Stimulated activated CD8-positive, alpha-beta memory T cell treated with anti-CD3 and anti-CD28 coated beads, Interleukin-15, amount 100 ng/mL, for 1 hour (primary cell): ENCODE measurements around the gene IQSEC3.

Experiments used
- DNase-seq: peaks from one replicate; pipeline ENCODE4 v3.0.0-alpha.2; 2020; ENCODE audit warnings: low read depth

Gene IQSEC3

GRCh38 chr12:197911-198695 is 131.5 kb downstream of the IQSEC3 start:
- DNase-seq, result no peak

- no peak for DNase-seq
Measured at GRCh38 chr12:198705-199104, 132.1 kb downstream of the IQSEC3 start.

GRCh38 chr12:201361-201760 is 134.8 kb downstream of the IQSEC3 start:
- DNase-seq, result no peak

- DNase-seq, result no peak
Measured at GRCh38 chr12:202081-202731, 135.6 kb downstream of the IQSEC3 start.

GRCh38 chr12:203074-203461 is 136.5 kb downstream of the IQSEC3 start:
- no peak for DNase-seq

GRCh38 chr12:203462-204260 is 137.1 kb downstream of the IQSEC3 start:
- DNase-seq, result no peak

- no peak for DNase-seq
Measured at GRCh38 chr12:204261-204678, 137.7 kb downstream of the IQSEC3 start.

GRCh38 chr12:205026-205425 is 138.5 kb downstream of the IQSEC3 start:
- no peak for DNase-seq

GRCh38 chr12:206746-207440 is 140.3 kb downstream of the IQSEC3 start:
- no peak for DNase-seq

GRCh38 chr12:207804-208203 is 141.2 kb downstream of the IQSEC3 start:
- no peak for DNase-seq

GRCh38 chr12:208813-209212 is 142.2 kb downstream of the IQSEC3 start:
- DNase-seq, result no peak

- no peak for DNase-seq
Measured at GRCh38 chr12:209246-209645, 142.7 kb downstream of the IQSEC3 start.

GRCh38 chr12:209851-210250 is 143.3 kb downstream of the IQSEC3 start:
- DNase-seq, result no peak

GRCh38 chr12:210277-211141 is 143.9 kb downstream of the IQSEC3 start:
- DNase-seq, result no peak

- DNase-seq, result no peak
Measured at GRCh38 chr12:211142-211465, 144.5 kb downstream of the IQSEC3 start.

- DNase-seq, result no peak
Measured at GRCh38 chr12:211639-212414, 145.3 kb downstream of the IQSEC3 start.

- DNase-seq, result no peak
Measured at GRCh38 chr12:212415-212714, 145.8 kb downstream of the IQSEC3 start.

GRCh38 chr12:212715-213526 is 146.4 kb downstream of the IQSEC3 start:
- DNase-seq, result no peak

- no peak for DNase-seq
Measured at GRCh38 chr12:213527-213932, 147.0 kb downstream of the IQSEC3 start.
